ENCODE measurements around the gene PLCXD3.

DNA sequence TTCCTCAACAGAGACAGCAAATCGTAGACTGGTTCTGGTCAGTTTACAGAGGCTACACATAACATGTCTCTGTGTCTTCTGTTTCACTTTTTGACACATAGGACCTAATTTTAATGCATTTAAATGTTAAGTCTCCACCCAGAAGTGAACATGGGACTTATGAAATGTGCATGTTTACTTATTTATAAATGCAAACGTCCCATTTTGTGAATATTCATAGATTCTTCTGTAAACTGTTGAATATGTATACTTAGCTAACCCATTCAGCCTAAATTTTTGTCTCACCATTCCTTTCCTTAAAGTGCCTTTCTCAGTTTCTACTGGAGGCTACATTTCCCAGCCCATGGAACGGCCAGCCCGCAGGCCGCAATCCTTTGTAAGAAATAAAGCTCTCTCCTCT, 137.2 kb downstream of the PLCXD3 start:
- TF ChIP-seq POLR2AphosphoS5 (IDR thresholded peaks at IDR 0.05; ENCODE audit: borderline replicate concordance, low read depth, low read length), result no peak
- no peak for TF ChIP-seq FOXP2 (optimal IDR thresholded peaks at IDR 0.05; ENCODE audit: control extremely low read depth, extremely low read length, insufficient read depth)
- no peak for TF ChIP-seq EZH2 (IDR thresholded peaks at IDR 0.05)

Measured in SK-N-MC (cell line).